ENCODE measurements around the gene IL23R. TPM values are rescaled to one million over a fixed set of nuclear protein-coding genes. Genes with fewer than 3 reads are reported as not detected.

The IL23R gene
- total RNA-seq, 4 donors from 2014 or later: 2.0 to 4.3 TPM; not detected in 2

- H3K27me3 ChIP-seq: no peaks in the 10 kb centered on the region
- no peak for DNase-seq
- intact Hi-C loops (cut with DNase I; ENCODE audit: low total_unique reads): no loop called here
- 35 to 65% methylated on average over 3 of the region's 3 CpGs for WGBS, 2 donors (ENCODE audit: low coverage in 1 of 2)
- TF ChIP-seq POLR2A (IDR thresholded peaks at IDR 0.05) (no peak), POLR2AphosphoS5 (IDR thresholded peaks at IDR 0.05) (no peak)
- in situ Hi-C loops (cut with MboI; ENCODE audit: low pct_ligation_motif_present in 1 of 4, low pct_unique_long_range_greater_than_20kb in 1 of 4, low sequenced_read_pairs in 3 of 4): no loop called here
- H3K4me3 ChIP-seq: no peak overlapping the region
- H3K4me1 ChIP-seq: no peaks in the 10 kb centered on the region
- no peaks in the 10 kb centered on the region for H3K9me3 ChIP-seq
- H3K36me3 ChIP-seq: no peaks in the 10 kb centered on the region
- no peak overlapping the region for H3K27ac ChIP-seq
Observed at GRCh38 chr1:67169932-67170331, 3.7 kb downstream of the IL23R start.

- 68 to 71% methylated on average over 2 of the region's 2 CpGs for WGBS, 2 donors (ENCODE audit: low coverage in 1 of 2)
- Histone ChIP-seq H3K27ac (no peak overlapping the region), H3K27me3 (no peaks in the 10 kb centered on the region), H3K9me3 (no peaks in the 10 kb centered on the region), H3K4me1 (no peaks in the 10 kb centered on the region), H3K36me3 (no peaks in the 10 kb centered on the region), H3K4me3 (no peak overlapping the region)
- in situ Hi-C loops (cut with MboI; ENCODE audit: low pct_ligation_motif_present in 1 of 4, low pct_unique_long_range_greater_than_20kb in 1 of 4, low sequenced_read_pairs in 3 of 4): no loop called here
- TF ChIP-seq EP300 (IDR thresholded peaks at IDR 0.05; ENCODE audit: low read depth) (no peak), POLR2A (IDR thresholded peaks at IDR 0.05) (no peak), POLR2AphosphoS5 (IDR thresholded peaks at IDR 0.05) (no peak)
- TF ChIP-seq, protein P1, sequence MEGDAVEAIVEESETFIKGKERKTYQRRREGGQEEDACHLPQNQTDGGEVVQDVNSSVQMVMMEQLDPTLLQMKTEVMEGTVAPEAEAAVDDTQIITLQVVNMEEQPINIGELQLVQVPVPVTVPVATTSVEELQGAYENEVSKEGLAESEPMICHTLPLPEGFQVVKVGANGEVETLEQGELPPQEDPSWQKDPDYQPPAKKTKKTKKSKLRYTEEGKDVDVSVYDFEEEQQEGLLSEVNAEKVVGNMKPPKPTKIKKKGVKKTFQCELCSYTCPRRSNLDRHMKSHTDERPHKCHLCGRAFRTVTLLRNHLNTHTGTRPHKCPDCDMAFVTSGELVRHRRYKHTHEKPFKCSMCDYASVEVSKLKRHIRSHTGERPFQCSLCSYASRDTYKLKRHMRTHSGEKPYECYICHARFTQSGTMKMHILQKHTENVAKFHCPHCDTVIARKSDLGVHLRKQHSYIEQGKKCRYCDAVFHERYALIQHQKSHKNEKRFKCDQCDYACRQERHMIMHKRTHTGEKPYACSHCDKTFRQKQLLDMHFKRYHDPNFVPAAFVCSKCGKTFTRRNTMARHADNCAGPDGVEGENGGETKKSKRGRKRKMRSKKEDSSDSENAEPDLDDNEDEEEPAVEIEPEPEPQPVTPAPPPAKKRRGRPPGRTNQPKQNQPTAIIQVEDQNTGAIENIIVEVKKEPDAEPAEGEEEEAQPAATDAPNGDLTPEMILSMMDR (IDR thresholded peaks at IDR 0.05): no peak
- intact Hi-C loops (cut with DNase I; ENCODE audit: low total_unique reads): no loop called here
- DNase-seq: no peak
Observed at GRCh38 chr1:67170751-67171573, 4.7 kb downstream of the IL23R start.

- Histone ChIP-seq H3K4me1 (no peaks in the 10 kb centered on the region), H3K9me3 (no peaks in the 10 kb centered on the region), H3K27me3 (no peaks in the 10 kb centered on the region), H3K27ac (no peak overlapping the region), H3K4me3 (no peak overlapping the region), H3K36me3 (no peaks in the 10 kb centered on the region)
- TF ChIP-seq POLR2A (IDR thresholded peaks at IDR 0.05) (no peak), EP300 (IDR thresholded peaks at IDR 0.05; ENCODE audit: low read depth) (no peak), POLR2AphosphoS5 (IDR thresholded peaks at IDR 0.05) (no peak)
- TF ChIP-seq, protein P1 (IDR thresholded peaks at IDR 0.05): no peak
- no peak for DNase-seq
- in situ Hi-C loops (cut with MboI; ENCODE audit: low pct_ligation_motif_present in 1 of 4, low pct_unique_long_range_greater_than_20kb in 1 of 4, low sequenced_read_pairs in 3 of 4) (no loop called here), intact Hi-C loops (cut with DNase I; ENCODE audit: low total_unique reads) (no loop called here)
- 66 to 78% methylated on average over 2 of the region's 2 CpGs for WGBS, 2 donors (ENCODE audit: low coverage in 1 of 2)
Observed at GRCh38 chr1:67171574-67171955, 5.3 kb downstream of the IL23R start.

DNA sequence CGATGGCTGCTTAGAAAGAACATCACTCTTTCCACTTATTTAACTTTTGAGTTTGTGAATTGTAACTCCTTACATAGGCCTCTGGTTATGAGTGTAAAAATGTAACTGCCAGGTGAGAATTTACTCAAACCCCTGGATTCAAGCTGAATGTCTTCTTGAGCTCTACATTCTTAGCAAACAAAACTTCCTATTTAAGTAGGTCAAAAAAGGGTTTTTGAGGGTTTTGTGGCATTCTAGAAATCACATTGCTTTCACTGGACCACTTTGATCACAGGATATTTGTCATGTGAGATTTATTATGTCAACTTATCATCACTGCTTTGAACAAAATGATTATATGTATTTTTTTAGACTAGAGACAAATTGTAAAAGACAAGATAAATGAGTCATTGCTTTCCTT, 5.7 kb downstream of the IL23R start:
- intact Hi-C loops (cut with DNase I; ENCODE audit: low total_unique reads) (no loop called here), in situ Hi-C loops (cut with MboI; ENCODE audit: low pct_ligation_motif_present in 1 of 4, low pct_unique_long_range_greater_than_20kb in 1 of 4, low sequenced_read_pairs in 3 of 4) (no loop called here)
- TF ChIP-seq, protein P1 (IDR thresholded peaks at IDR 0.05): no peak
- TF ChIP-seq POLR2A (IDR thresholded peaks at IDR 0.05) (no peak), EP300 (IDR thresholded peaks at IDR 0.05; ENCODE audit: low read depth) (no peak), POLR2AphosphoS5 (IDR thresholded peaks at IDR 0.05) (no peak)
- Histone ChIP-seq H3K4me1 (no peaks in the 10 kb centered on the region), H3K4me3 (no peak overlapping the region), H3K27ac (no peak overlapping the region), H3K27me3 (no peaks in the 10 kb centered on the region), H3K36me3 (no peaks in the 10 kb centered on the region), H3K9me3 (no peaks in the 10 kb centered on the region)
- DNase-seq: no peak
- 73% methylated on average over 1 of the region's 1 CpG; no CpG with 5 or more reads in 1 of the 2 donors for WGBS, 2 donors (ENCODE audit: low coverage in 1 of 2)

DNA sequence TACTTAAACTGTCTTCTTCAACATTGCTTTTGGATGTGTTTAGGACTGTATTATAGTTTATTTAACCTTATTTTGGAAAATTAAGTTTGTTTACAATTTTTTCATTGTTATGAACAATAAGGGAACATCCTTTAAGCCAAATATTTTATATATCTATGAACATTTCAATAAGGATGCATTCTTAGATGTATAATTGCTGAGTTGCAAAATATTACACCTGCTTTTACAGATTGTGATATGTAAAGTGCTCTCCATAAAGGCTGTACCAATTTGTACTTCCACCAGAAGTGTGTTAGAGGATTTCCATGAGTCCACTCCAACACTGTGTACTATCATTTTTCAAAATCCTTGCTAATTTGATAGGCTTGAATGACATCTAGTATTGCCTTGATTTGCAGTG, 7.7 kb downstream of the IL23R start:
- TF ChIP-seq POLR2A (IDR thresholded peaks at IDR 0.05) (no peak), POLR2AphosphoS5 (IDR thresholded peaks at IDR 0.05) (no peak), EP300 (IDR thresholded peaks at IDR 0.05; ENCODE audit: low read depth) (no peak)
- TF ChIP-seq, protein P1 (IDR thresholded peaks at IDR 0.05): no peak
- H3K9me3 ChIP-seq: no peaks in the 10 kb centered on the region
- no peaks in the 10 kb centered on the region for H3K27me3 ChIP-seq
- H3K36me3 ChIP-seq: no peaks in the 10 kb centered on the region
- H3K27ac ChIP-seq: no peak overlapping the region
- in situ Hi-C loops (cut with MboI; ENCODE audit: low pct_ligation_motif_present in 1 of 4, low pct_unique_long_range_greater_than_20kb in 1 of 4, low sequenced_read_pairs in 3 of 4): no loop called here
- no peak overlapping the region for H3K4me3 ChIP-seq
- intact Hi-C loops (cut with DNase I; ENCODE audit: low total_unique reads): no loop called here
- DNase-seq: no peak
- H3K4me1 ChIP-seq: no peaks in the 10 kb centered on the region
